B cell (primary cell): ENCODE data around the gene GALNT5.

Experiments
- CTCF ChIP-seq: fragments of 200-600 bp; IDR thresholded peaks from one replicate; pipeline ENCODE4 v1.8.0; 2022; ENCODE audit warnings: antibody characterized with exemption, mild to moderate bottlenecking
- EZH2 ChIP-seq: IDR thresholded peaks from 2 replicates; pipeline ENCODE4 v1.6.1; 2012; ENCODE audit warnings: borderline replicate concordance, low read depth, mild to moderate bottlenecking, moderate library complexity, low read length; ENCODE audit not compliant: insufficient read depth, poor library complexity, severe bottlenecking

GRCh38 chr2:157302492-157303099, 45.1 kb downstream of the GALNT5 start:
- no peak for TF ChIP-seq EZH2
- TF ChIP-seq CTCF = peak; percentile 98
